ENCODE results near the gene PPP3R2.

The PPP3R2 gene

DNA sequence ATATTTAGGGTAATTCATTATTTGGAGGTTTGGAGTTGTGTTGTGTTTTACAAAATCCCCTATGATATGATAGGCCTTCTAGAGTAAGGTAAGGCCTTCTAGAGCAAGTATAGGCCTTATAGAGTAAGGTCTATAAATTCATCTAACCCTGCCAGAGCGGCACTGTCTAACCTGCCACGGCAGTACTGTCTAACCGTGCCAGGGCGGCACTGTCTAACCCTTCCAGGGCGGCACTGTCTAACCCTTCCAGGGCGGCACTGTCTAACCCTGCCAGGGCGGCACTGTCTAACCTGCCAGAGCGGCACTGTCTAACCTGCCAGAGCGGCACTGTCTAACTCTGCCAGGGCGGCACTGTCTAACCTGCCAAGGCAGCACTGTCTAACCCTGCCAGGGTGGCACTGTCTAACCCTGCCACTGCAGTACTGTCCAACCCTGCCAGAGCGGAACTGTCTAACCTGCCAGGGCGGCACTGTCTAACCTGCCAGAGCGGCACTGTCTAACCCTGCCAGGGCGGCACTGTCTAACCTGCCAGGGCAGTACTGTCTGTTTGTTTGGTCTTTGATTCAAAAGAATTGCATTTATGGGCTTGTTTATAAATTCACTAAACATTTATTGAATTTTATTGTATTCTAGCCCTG, 51.6 kb downstream of the PPP3R2 start:
- TF ChIP-seq, protein P1, sequence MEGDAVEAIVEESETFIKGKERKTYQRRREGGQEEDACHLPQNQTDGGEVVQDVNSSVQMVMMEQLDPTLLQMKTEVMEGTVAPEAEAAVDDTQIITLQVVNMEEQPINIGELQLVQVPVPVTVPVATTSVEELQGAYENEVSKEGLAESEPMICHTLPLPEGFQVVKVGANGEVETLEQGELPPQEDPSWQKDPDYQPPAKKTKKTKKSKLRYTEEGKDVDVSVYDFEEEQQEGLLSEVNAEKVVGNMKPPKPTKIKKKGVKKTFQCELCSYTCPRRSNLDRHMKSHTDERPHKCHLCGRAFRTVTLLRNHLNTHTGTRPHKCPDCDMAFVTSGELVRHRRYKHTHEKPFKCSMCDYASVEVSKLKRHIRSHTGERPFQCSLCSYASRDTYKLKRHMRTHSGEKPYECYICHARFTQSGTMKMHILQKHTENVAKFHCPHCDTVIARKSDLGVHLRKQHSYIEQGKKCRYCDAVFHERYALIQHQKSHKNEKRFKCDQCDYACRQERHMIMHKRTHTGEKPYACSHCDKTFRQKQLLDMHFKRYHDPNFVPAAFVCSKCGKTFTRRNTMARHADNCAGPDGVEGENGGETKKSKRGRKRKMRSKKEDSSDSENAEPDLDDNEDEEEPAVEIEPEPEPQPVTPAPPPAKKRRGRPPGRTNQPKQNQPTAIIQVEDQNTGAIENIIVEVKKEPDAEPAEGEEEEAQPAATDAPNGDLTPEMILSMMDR (IDR thresholded peaks at IDR 0.05; ENCODE audit: control extremely low read depth, extremely low read depth, low read depth, missing control alignments): no peak
- no peak for DNase-seq (ENCODE audit: extremely low spot score)
- ChIA-PET CTCF (interaction anchor here (1.3 kb wide), 1 partner anchor 24 kb away, joined by 4 read pairs; no protein-coding TSS in a partner anchor), POLR2A (no interaction called here)

Data from GM10248 (cell line).